Fibroblast of lung (primary cell): Measurements from ENCODE around the gene GNG3.

ENCODE experiments used
- CTCF ChIP-seq, 2 donors: IDR thresholded peaks in 1 of 2; conservative IDR thresholded peaks in 1 of 2; 1 replicate in 1 of 2; 2 replicates in 1 of 2; pipeline ENCODE4 v1.5.1; 2011 to 2012; ENCODE audit warnings: low read length in 2 of 2, control low read depth in 1 of 2, inconsistent platforms in 1 of 2, low read depth in 1 of 2, mild to moderate bottlenecking in 1 of 2
- EZH2 ChIP-seq: IDR thresholded peaks from 2 replicates; pipeline ENCODE4 v1.5.1; 2012; ENCODE audit warnings: low read length, control low read depth, mild to moderate bottlenecking; ENCODE audit errors: missing control alignments

GRCh38 chr11:62755086-62755615 lies 47.7 kb downstream of the GNG3 start:
- TF ChIP-seq EZH2 (no peak), CTCF (conservative IDR thresholded peaks at IDR 0.05 in 1 of 2, IDR thresholded peaks at IDR 0.05 in 1 of 2; ENCODE audit: low read depth in 1 of 2, low read length in 2 of 2) (no peak)
